ENCODE results near the gene BOD1L2.

DNA sequence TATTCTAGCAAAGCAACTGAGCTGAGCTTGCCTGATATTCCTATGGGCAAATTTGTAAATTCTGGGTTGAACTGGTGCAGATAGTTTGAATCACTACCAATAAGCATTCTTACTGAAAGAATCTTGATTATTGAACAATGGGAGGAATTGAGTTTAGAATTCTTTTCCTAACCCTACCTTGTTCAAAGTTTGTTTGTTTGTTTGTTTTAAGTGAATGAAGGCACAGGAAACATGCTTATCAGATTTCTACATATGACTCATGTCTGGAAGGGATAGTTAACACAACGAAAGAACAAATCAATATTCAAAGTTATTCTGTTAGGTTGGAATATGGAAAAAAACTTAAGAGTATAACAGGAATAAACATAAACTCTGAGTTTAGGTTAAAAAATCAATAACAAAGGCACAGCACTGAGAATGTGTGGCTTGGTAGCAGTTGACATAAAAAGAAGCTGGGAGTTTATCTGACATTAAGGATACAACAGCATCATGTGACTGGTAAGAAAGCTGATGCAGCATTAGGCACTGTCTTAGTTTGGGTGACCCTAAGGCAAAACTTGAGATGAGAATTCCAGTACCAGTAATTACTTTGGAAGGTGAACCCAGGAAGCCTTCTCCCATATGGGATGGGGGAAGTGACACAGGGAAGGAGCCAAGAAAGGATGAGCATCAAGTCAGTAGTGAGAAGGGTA is 20.9 kb downstream of the BOD1L2 start:
- TF ChIP-seq, protein P1, sequence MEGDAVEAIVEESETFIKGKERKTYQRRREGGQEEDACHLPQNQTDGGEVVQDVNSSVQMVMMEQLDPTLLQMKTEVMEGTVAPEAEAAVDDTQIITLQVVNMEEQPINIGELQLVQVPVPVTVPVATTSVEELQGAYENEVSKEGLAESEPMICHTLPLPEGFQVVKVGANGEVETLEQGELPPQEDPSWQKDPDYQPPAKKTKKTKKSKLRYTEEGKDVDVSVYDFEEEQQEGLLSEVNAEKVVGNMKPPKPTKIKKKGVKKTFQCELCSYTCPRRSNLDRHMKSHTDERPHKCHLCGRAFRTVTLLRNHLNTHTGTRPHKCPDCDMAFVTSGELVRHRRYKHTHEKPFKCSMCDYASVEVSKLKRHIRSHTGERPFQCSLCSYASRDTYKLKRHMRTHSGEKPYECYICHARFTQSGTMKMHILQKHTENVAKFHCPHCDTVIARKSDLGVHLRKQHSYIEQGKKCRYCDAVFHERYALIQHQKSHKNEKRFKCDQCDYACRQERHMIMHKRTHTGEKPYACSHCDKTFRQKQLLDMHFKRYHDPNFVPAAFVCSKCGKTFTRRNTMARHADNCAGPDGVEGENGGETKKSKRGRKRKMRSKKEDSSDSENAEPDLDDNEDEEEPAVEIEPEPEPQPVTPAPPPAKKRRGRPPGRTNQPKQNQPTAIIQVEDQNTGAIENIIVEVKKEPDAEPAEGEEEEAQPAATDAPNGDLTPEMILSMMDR (IDR thresholded peaks at IDR 0.05) = no peak
- no peak for TF ChIP-seq ZFX (IDR thresholded peaks at IDR 0.05; ENCODE audit: borderline replicate concordance)
